Activated naive CD4-positive, alpha-beta T cell treated with anti-CD3 and anti-CD28 coated beads for 36 hours (primary cell): Measurements from ENCODE around the gene GRB14. TPM values are rescaled to one million over a fixed set of nuclear protein-coding genes. Genes with fewer than 3 reads are reported as not detected.

Experiments used
- CTCF ChIA-PET: fragments of 350-600 bp; sonication (Branson Sonifier 250); formaldehyde crosslinking; loops from one replicate; lab custom pipeline; 2021; ENCODE audit warnings: antibody characterized with exemption; lab: Charles Lee
- DNase-seq: peaks from one replicate; pipeline ENCODE4 v3.0.0-alpha.2; 2020
- H3K27ac Mint-ChIP-seq: one replicate; pipeline ENCODE4 v1.8.0; 2021; ENCODE audit warnings: mild to moderate bottlenecking, mixed read lengths
- H3K27me3 Mint-ChIP-seq: one replicate; pipeline ENCODE4 v1.8.0; 2021; ENCODE audit warnings: low read depth, mixed read lengths
- H3K36me3 Mint-ChIP-seq: one replicate; pipeline ENCODE4 v1.8.0; 2021; ENCODE audit warnings: low read depth, mixed read lengths
- H3K4me1 Mint-ChIP-seq: one replicate; pipeline ENCODE4 v1.8.0; 2021; ENCODE audit warnings: low read depth, mixed read lengths
- H3K4me3 Mint-ChIP-seq: one replicate; pipeline ENCODE4 v1.8.0; 2021; ENCODE audit warnings: mild to moderate bottlenecking, moderate library complexity, mixed read lengths
- H3K9me3 Mint-ChIP-seq: one replicate; pipeline ENCODE4 v1.8.0; 2021; ENCODE audit warnings: mixed read lengths
- intact Hi-C: fragments of 100-400 bp; cut with micrococcal nuclease; formaldehyde crosslinking; loops from one replicate; pipeline ENCODE4 v1.15.1; 2023
- total RNA-seq, 2 experiments: library from RNA; stranded (reverse); gene quantifications; one replicate each; pipeline ENCODE4 v1.2.3, GENCODE V29; 2021

Gene GRB14
- not detected for total RNA-seq

DNA sequence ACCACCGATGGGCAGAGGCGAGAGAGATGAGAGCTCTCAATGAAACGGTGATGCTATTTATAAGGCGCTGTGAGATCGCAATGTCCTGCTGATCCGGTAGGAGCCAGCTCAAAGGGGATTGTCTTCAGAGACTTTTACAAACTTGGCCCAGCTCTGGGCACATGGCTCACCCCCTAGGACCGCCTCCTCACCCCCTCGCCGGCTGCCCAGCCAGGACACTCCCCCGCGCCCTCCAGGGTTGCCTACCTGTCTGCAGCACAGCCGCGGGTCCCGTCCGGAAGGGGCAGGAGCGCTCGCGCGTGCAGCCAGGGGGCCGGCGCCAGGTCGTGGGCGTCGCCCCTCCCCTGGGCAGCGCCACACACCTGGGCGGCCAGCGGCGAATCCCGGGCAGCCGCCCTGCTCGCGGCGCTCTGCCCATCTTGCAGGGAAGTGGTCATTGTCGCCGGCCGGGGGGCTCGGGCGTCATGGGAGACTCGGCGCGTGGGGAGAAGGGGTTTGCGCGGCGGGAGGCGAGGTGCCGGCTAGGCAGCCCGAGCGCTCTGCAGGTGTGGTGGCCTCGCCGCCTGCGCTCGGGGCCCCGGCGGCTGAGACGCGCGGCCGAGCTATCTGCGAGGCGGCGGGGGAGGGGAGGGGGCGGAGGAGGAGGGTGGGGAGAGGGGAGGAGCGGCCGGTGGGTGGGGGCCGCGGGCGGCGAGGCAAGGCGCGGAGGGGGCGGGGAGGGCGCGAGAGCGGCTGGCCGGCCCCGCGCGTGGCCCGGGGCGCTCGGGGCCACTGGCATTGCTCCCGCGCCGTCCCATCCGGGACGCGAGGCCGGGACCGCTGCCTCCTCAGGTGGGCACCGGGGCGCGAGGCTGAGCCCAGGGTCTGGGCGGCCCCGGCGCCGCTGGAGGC, at the start of gene GRB14:
Gene GRB14 (minus strand): TSS at position 610 of the 891 bp plus-strand sequence. CDS start 173 bp downstream, at position 437.
- H3K4me1 Mint-ChIP-seq: peaks cover 3% of the 10 kb centered on the region
- no peak for DNase-seq
- no peak within 1 kb of the TSS for H3K27ac Mint-ChIP-seq
- peaks cover 3% of the 10 kb centered on the region for H3K36me3 Mint-ChIP-seq
- no peaks in the 10 kb centered on the region for H3K9me3 Mint-ChIP-seq
- intact Hi-C loops: no loop called here
- CTCF ChIA-PET: interaction anchor here (1.0 kb wide), 1 partner anchor 10 kb away, joined by 3 read pairs; no protein-coding TSS in a partner anchor
- peaks cover 37% of the 10 kb centered on the region for H3K27me3 Mint-ChIP-seq
- no peak within 1 kb of the TSS for H3K4me3 Mint-ChIP-seq

GRCh38 chr2:164669291-164669690, 48.0 kb upstream of the GRB14 start:
- Mint-ChIP-seq H3K27me3 (no peaks in the 10 kb centered on the region), H3K36me3 (no peaks in the 10 kb centered on the region), H3K27ac (no peak overlapping the region), H3K4me1 (no peaks in the 10 kb centered on the region), H3K9me3 (no peaks in the 10 kb centered on the region), H3K4me3 (no peak overlapping the region)
- DNase-seq: no peak
- intact Hi-C loops: no loop called here
- CTCF ChIA-PET: no interaction called here

GRCh38 chr2:164667566-164667965, 46.3 kb upstream of the GRB14 start:
- intact Hi-C loops: no loop called here
- H3K4me1 Mint-ChIP-seq: no peaks in the 10 kb centered on the region
- peaks cover 1% of the 10 kb centered on the region for H3K9me3 Mint-ChIP-seq
- no peak overlapping the region for H3K4me3 Mint-ChIP-seq
- no peak for DNase-seq
- CTCF ChIA-PET: no interaction called here
- H3K27me3 Mint-ChIP-seq: no peaks in the 10 kb centered on the region
- H3K27ac Mint-ChIP-seq: no peak overlapping the region
- H3K36me3 Mint-ChIP-seq: no peaks in the 10 kb centered on the region

DNA sequence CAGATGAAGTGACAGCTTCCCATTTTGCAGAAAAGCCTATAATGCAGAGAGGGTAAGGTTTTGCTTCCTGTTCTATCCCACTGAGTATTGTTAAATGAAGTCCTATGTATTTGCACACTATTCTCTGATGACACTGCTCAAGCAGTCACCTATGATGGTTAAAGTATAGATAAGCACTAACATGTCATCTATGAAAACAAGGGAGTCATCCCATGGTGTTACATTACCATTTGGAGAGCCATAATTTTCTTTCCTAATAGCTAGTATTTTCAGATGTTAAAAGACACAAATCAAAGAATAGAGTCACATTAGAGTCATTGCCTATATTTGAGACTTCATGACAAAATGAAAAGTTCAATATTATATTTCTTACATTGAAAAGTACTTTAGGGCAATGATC, 42.8 kb upstream of the GRB14 start:
- no peak for DNase-seq

GRCh38 chr2:164662868-164663631, 41.8 kb upstream of the GRB14 start:
- intact Hi-C loops: no loop called here
- CTCF ChIA-PET: no interaction called here
- H3K9me3 Mint-ChIP-seq: peaks cover 4% of the 10 kb centered on the region
- no peaks in the 10 kb centered on the region for H3K36me3 Mint-ChIP-seq
- H3K27ac Mint-ChIP-seq: no peak overlapping the region
- no peak for DNase-seq
- H3K27me3 Mint-ChIP-seq: no peaks in the 10 kb centered on the region
- H3K4me3 Mint-ChIP-seq: no peak overlapping the region
- no peaks in the 10 kb centered on the region for H3K4me1 Mint-ChIP-seq

More for the DNA sequence above, 42.8 kb upstream of the GRB14 start:
- Mint-ChIP-seq H3K36me3 (no peaks in the 10 kb centered on the region), H3K9me3 (peaks cover 4% of the 10 kb centered on the region), H3K4me3 (no peak overlapping the region), H3K27ac (no peak overlapping the region), H3K27me3 (no peaks in the 10 kb centered on the region), H3K4me1 (no peaks in the 10 kb centered on the region)
- intact Hi-C loops: no loop called here
- CTCF ChIA-PET: no interaction called here

DNA sequence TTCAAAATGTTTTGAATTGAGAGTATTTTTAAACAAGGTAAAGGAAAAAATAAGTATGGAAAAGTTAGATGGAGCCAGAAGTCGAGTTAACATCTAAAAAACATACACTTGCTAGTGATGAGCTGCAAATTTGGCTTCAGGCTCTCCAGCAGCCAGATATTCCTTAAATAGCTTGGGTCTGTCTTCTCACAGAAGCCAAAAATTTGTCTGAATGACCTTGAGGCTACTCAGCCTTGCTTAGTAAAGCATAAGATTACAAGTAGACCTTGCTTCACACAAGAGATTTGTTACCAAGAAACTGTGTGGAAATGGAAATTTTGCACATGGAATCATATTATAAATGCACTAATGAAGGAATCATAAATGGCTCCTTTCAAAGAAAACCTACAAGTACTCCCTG, 40.8 kb upstream of the GRB14 start:
- no peak for DNase-seq
- Mint-ChIP-seq H3K4me1 (no peaks in the 10 kb centered on the region), H3K9me3 (peaks cover 4% of the 10 kb centered on the region), H3K36me3 (no peaks in the 10 kb centered on the region), H3K4me3 (no peak overlapping the region), H3K27me3 (no peaks in the 10 kb centered on the region), H3K27ac (no peak overlapping the region)
- CTCF ChIA-PET: no interaction called here
- intact Hi-C loops: no loop called here

DNA sequence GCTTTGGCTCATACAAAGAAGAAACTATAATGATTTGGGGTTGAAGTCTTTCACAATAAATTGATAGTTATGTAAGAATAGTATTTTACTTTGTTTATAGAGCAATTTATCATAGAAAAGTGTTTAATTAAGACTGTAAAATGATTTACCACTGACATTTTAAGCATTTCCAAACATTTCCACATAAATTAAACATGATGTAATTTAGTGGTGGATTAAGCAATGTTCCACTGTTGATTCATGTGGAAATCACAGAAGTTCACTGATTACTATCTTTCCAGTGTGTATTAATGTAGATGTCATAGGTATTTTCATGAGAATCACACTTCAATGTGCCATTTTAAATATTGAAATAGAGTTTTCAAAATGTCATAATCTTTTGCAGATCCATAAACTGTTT, 40.1 kb upstream of the GRB14 start:
- Mint-ChIP-seq H3K4me1 (no peaks in the 10 kb centered on the region), H3K4me3 (no peak overlapping the region), H3K27ac (no peak overlapping the region), H3K27me3 (no peaks in the 10 kb centered on the region), H3K36me3 (no peaks in the 10 kb centered on the region), H3K9me3 (peaks cover 4% of the 10 kb centered on the region)
- intact Hi-C loops: no loop called here
- CTCF ChIA-PET: no interaction called here
- DNase-seq: no peak

GRCh38 chr2:164657129-164657528, 35.8 kb upstream of the GRB14 start:
- Mint-ChIP-seq H3K27ac (no peak overlapping the region), H3K27me3 (no peaks in the 10 kb centered on the region), H3K4me3 (no peak overlapping the region), H3K36me3 (no peaks in the 10 kb centered on the region), H3K4me1 (no peaks in the 10 kb centered on the region), H3K9me3 (peaks cover 8% of the 10 kb centered on the region)
- DNase-seq: no peak
- intact Hi-C loops: no loop called here
- CTCF ChIA-PET: no interaction called here

DNA sequence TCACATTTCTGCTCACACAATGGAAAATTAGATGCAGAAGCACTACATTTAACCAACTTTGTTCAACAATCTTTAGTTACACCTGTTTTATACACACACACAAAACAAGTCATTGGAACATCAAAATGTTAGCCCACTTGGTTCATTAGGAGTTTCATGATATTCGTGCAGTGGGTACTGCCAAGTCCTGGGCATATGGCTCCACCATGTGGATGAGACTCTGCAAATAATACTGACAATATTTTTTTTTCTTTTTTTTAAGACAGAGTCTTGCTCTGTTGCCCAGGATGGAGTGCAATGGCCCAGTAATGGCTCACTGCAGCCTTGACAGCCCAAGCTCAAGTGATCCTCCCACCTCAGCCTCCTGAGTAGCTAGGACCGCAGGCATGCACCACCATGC, 34.5 kb upstream of the GRB14 start:
- CTCF ChIA-PET: no interaction called here
- Mint-ChIP-seq H3K36me3 (no peaks in the 10 kb centered on the region), H3K4me1 (no peaks in the 10 kb centered on the region), H3K9me3 (peaks cover 16% of the 10 kb centered on the region), H3K27ac (no peak overlapping the region), H3K4me3 (no peak overlapping the region), H3K27me3 (no peaks in the 10 kb centered on the region)
- intact Hi-C loops: no loop called here
- no peak for DNase-seq

GRCh38 chr2:164655336-164655735, 34.1 kb upstream of the GRB14 start:
- Mint-ChIP-seq H3K36me3 (no peaks in the 10 kb centered on the region), H3K9me3 (peaks cover 20% of the 10 kb centered on the region), H3K27ac (no peak overlapping the region), H3K4me1 (no peaks in the 10 kb centered on the region), H3K27me3 (no peaks in the 10 kb centered on the region), H3K4me3 (no peak overlapping the region)
- intact Hi-C loops: no loop called here
- DNase-seq: no peak
- CTCF ChIA-PET: no interaction called here

GRCh38 chr2:164651361-164651760, 30.1 kb upstream of the GRB14 start:
- no peak overlapping the region for H3K4me3 Mint-ChIP-seq

GRCh38 chr2:164644036-164644700, 22.9 kb upstream of the GRB14 start:
- no peaks in the 10 kb centered on the region for H3K36me3 Mint-ChIP-seq
- no peak overlapping the region for H3K27ac Mint-ChIP-seq
- no peaks in the 10 kb centered on the region for H3K27me3 Mint-ChIP-seq
- H3K4me1 Mint-ChIP-seq: no peaks in the 10 kb centered on the region
- intact Hi-C loops: no loop called here
- DNase-seq: no peak
- no peak overlapping the region for H3K4me3 Mint-ChIP-seq
- CTCF ChIA-PET: interaction anchor here (0.6 kb wide), 1 partner anchor 84 kb away, joined by 3 read pairs; no protein-coding TSS in a partner anchor
- H3K9me3 Mint-ChIP-seq: peaks cover 10% of the 10 kb centered on the region

More at GRCh38 chr2:164651361-164651760, 30.1 kb upstream of the GRB14 start:
- Mint-ChIP-seq H3K27me3 (no peaks in the 10 kb centered on the region), H3K4me1 (no peaks in the 10 kb centered on the region), H3K9me3 (peaks cover 37% of the 10 kb centered on the region), H3K27ac (no peak overlapping the region), H3K36me3 (no peaks in the 10 kb centered on the region)
- DNase-seq: no peak
- CTCF ChIA-PET: no interaction called here
- intact Hi-C loops: no loop called here
